PC-3 (cell line): ENCODE data around the gene KRT12. TPM values are rescaled to one million over a fixed set of nuclear protein-coding genes. Genes with fewer than 3 reads are reported as not detected.

ENCODE experiments used
- ATAC-seq: fragments of 200-7000 bp; cut with Tn5 transposase; 2 replicates; pipeline ENCODE4 v1.9.1; 2020; ENCODE audit warnings: mild to moderate bottlenecking, moderate library complexity
- BruUV-seq: library from RNA; stranded (reverse); fragments of 400-500 nt; replicated peaks from 2 replicates; lab custom pipeline; 2021; lab: Mats Ljungman, UMichigan
- CTCF ChIA-PET: fragments of 300-600 bp; sonication (Branson Sonifier 250); formaldehyde crosslinking; loops from one replicate; lab custom pipeline; 2022; ENCODE audit warnings: antibody characterized with exemption; lab: Charles Lee
- POLR2A ChIA-PET: fragments of 300-600 bp; sonication (Branson Sonifier 250); formaldehyde crosslinking; loops from one replicate; lab custom pipeline; 2022; ENCODE audit warnings: antibody characterized with exemption; ENCODE audit not compliant: unreplicated experiment; lab: Charles Lee
- DNase-seq: peaks from one replicate; pipeline ENCODE4 v3.0.0-alpha.2; 2015
- H2AFZ ChIP-seq: fragments of 300-600 bp; sonication (generic); 2 replicates; pipeline ENCODE4 v1.6.0; 2016; ENCODE audit warnings: antibody characterized with exemption, low read length
- H3F3A ChIP-seq: fragments of 300-600 bp; sonication (generic); one replicate; pipeline ENCODE4 v1.6.0; 2017; ENCODE audit warnings: antibody characterized with exemption, low read length, control low read depth, mild to moderate bottlenecking; ENCODE audit not compliant: unreplicated experiment
- H3K27ac ChIP-seq: fragments of 300-600 bp; sonication (generic); 2 replicates; pipeline ENCODE4 v1.5.1; 2016; ENCODE audit warnings: mild to moderate bottlenecking, low read length
- H3K27me3 ChIP-seq: fragments of 300-600 bp; sonication (generic); 2 replicates; pipeline ENCODE4 v1.6.1; 2016; ENCODE audit warnings: low read length, mixed read lengths
- H3K36me3 ChIP-seq: fragments of 300-600 bp; sonication (generic); 2 replicates; pipeline ENCODE4 v1.6.1; 2016; ENCODE audit warnings: low read depth, mixed run types, low read length, mixed read lengths
- H3K4me1 ChIP-seq: fragments of 300-600 bp; sonication (generic); 2 replicates; pipeline ENCODE4 v1.5.1; 2016; ENCODE audit warnings: low read length; ENCODE audit not compliant: insufficient read depth
- H3K4me2 ChIP-seq: fragments of 300-600 bp; sonication (generic); 2 replicates; pipeline ENCODE4 v1.6.0; 2016; ENCODE audit warnings: low read length
- H3K4me3 ChIP-seq: fragments of 300-600 bp; sonication (generic); 2 replicates; pipeline ENCODE4 v1.5.1; 2016; ENCODE audit warnings: mild to moderate bottlenecking, low read length, mixed read lengths
- H3K79me2 ChIP-seq: fragments of 300-600 bp; sonication (generic); 2 replicates; pipeline ENCODE4 v1.6.1; 2017; ENCODE audit warnings: low read length, mixed read lengths
- H3K9ac ChIP-seq: fragments of 300-600 bp; sonication (generic); 2 replicates; pipeline ENCODE4 v1.6.0; 2016; ENCODE audit warnings: mild to moderate bottlenecking, low read length
- H3K9me2 ChIP-seq: fragments of 300-600 bp; sonication (generic); replicated peaks from 2 replicates; pipeline ENCODE4 v1.6.1; 2016; ENCODE audit warnings: mixed run types, low read length, mixed read lengths
- H3K9me3 ChIP-seq: fragments of 300-600 bp; sonication (generic); 2 replicates; pipeline ENCODE4 v1.6.1; 2016; ENCODE audit warnings: low read length, mixed read lengths
- H4K20me1 ChIP-seq: fragments of 300-600 bp; sonication (generic); 2 replicates; pipeline ENCODE4 v1.6.1; 2016; ENCODE audit warnings: low read length, mixed read lengths
- EZH2 ChIP-seq: fragments of 300-600 bp; sonication (generic); IDR thresholded peaks from one replicate; pipeline ENCODE4 v1.6.1; 2017; ENCODE audit warnings: antibody characterized with exemption, mild to moderate bottlenecking, low read length; ENCODE audit not compliant: unreplicated experiment
- EZH2phosphoT487 ChIP-seq: fragments of 300-600 bp; sonication (generic); IDR thresholded peaks from 2 replicates; pipeline ENCODE4 v1.6.1; 2018; ENCODE audit warnings: mild to moderate bottlenecking, antibody characterized with exemption, low read length, borderline replicate concordance
- intact Hi-C: fragments of 100-400 bp; cut with micrococcal nuclease; formaldehyde crosslinking; loops from 2 replicates; pipeline ENCODE4 v1.9.0; 2023
- total RNA-seq: library from RNA; depleted of rRNA; stranded (reverse); fragments of >200 nt; gene quantifications from 2 replicates; pipeline ENCODE4 v1.2.3, GENCODE V29; 2014
- TF ChIP-seq, protein P1 (sequence below): fragments of 300-600 bp; sonication (generic); conservative IDR thresholded peaks from 2 replicates; pipeline ENCODE4 v1.5.1; 2017; ENCODE audit warnings: antibody characterized with exemption, low read depth, mild to moderate bottlenecking, low read length

The KRT12 gene
- total RNA-seq, 1 experiment from 2014 or later, result not detected

DNA sequence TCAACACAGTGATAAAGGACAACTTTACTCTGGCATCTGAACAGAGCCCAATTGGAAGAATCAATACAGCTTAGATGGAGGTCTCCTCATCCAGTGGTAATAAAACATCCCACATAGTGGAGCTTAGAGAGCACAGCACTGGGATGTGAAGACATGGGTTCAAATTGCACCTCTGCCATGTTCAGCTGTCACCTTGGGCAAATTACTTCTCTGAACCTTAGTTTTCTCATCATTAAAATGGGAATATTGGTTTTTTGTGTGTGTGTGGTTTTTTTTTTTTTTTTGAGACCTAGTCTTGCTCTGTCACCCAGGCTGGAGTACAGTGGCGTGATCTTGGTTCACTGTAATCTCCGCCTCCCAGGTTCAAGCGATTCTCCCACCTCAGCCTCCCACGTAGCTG is 31.0 kb downstream of the KRT12 start:
- Histone ChIP-seq H3K79me2 (no peaks in the 10 kb centered on the region), H3K9me3 (no peaks in the 10 kb centered on the region), H3K9ac (no peak overlapping the region), H3K4me2 (no peak overlapping the region), H3F3A (no peaks in the 10 kb centered on the region), H3K9me2 (no peaks in the 10 kb centered on the region), H2AFZ (no peak overlapping the region), H3K27me3 (no peaks in the 10 kb centered on the region), H4K20me1 (no peaks in the 10 kb centered on the region), H3K4me3 (no peak overlapping the region), H3K36me3 (no peaks in the 10 kb centered on the region), H3K4me1 (no peaks in the 10 kb centered on the region), H3K27ac (no peak overlapping the region)
- ChIA-PET CTCF (no interaction called here), POLR2A (no interaction called here)
- ATAC-seq (no peak), DNase-seq (no peak)
- no TSS peak for BruUV-seq
- TF ChIP-seq, protein P1, sequence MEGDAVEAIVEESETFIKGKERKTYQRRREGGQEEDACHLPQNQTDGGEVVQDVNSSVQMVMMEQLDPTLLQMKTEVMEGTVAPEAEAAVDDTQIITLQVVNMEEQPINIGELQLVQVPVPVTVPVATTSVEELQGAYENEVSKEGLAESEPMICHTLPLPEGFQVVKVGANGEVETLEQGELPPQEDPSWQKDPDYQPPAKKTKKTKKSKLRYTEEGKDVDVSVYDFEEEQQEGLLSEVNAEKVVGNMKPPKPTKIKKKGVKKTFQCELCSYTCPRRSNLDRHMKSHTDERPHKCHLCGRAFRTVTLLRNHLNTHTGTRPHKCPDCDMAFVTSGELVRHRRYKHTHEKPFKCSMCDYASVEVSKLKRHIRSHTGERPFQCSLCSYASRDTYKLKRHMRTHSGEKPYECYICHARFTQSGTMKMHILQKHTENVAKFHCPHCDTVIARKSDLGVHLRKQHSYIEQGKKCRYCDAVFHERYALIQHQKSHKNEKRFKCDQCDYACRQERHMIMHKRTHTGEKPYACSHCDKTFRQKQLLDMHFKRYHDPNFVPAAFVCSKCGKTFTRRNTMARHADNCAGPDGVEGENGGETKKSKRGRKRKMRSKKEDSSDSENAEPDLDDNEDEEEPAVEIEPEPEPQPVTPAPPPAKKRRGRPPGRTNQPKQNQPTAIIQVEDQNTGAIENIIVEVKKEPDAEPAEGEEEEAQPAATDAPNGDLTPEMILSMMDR, result no peak
- TF ChIP-seq EZH2phosphoT487 (no peak), EZH2 (no peak)
- intact Hi-C loops, result no loop called here

DNA sequence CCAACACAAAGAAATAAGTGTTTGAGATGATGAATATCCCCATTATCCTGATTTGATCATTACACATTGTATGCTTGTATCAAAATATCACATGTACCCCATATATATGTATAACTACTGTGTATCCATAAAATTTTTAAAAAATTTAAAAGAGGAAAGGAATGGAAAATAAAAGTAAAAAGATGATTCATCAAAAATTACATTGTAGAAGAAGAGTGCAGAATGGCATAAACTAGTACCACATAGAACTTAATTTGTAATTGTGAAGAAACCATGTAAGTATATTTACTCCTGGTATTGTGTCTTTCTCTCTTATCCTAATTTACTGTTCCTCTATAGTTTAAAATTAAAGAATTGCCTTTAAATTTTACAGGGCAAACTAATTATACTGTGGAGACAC is 33.1 kb downstream of the KRT12 start:
- CTCF ChIA-PET, result no interaction called here
- Histone ChIP-seq H3K4me3 (no peak overlapping the region), H3K4me1 (no peaks in the 10 kb centered on the region), H3K4me2 (no peak overlapping the region), H3F3A (no peaks in the 10 kb centered on the region), H4K20me1 (no peaks in the 10 kb centered on the region), H3K36me3 (no peaks in the 10 kb centered on the region), H3K9me2 (no peaks in the 10 kb centered on the region), H2AFZ (no peak overlapping the region), H3K27me3 (no peaks in the 10 kb centered on the region), H3K9me3 (no peaks in the 10 kb centered on the region), H3K9ac (no peak overlapping the region), H3K79me2 (no peaks in the 10 kb centered on the region), H3K27ac (no peak overlapping the region)
- DNase-seq, result no peak
- intact Hi-C loops, result no loop called here
- POLR2A ChIA-PET, result interaction anchor here (0.7 kb wide), 1 partner anchor 7 kb away, joined by 3 read pairs; no protein-coding TSS in a partner anchor
- no TSS peak for BruUV-seq
- TF ChIP-seq EZH2 (no peak), EZH2phosphoT487 (no peak)
- TF ChIP-seq, protein P1, result no peak
- ATAC-seq, result no peak

DNA sequence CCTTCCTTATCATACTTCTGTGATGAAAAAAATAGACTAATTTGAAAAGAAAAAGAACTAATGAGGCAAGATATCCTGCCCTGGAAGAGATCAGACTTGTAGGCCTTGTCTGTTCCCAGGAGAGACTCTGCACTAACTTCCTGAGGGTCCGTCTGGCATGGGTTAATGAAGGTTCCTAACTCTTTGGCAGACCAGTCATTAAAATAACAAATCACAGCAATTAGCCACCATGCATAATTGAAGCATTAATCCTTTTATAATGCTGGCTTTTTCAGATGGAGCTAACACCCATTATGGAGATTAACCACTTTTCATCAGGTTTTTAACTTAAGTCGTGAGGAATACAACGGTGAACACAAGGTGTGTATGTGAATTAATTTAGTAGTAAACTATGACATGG is 34.2 kb downstream of the KRT12 start:
- POLR2A ChIA-PET, result no interaction called here
- Histone ChIP-seq H3K4me2 (no peak overlapping the region), H3K79me2 (no peaks in the 10 kb centered on the region), H3K27ac (no peak overlapping the region), H4K20me1 (no peaks in the 10 kb centered on the region), H3K9ac (no peak overlapping the region), H3K9me3 (no peaks in the 10 kb centered on the region), H3K4me3 (no peak overlapping the region), H3K4me1 (peaks cover 7% of the 10 kb centered on the region; the same call in 1 of the 2 replicates), H2AFZ (no peak overlapping the region), H3F3A (no peaks in the 10 kb centered on the region), H3K27me3 (no peaks in the 10 kb centered on the region), H3K36me3 (no peaks in the 10 kb centered on the region), H3K9me2 (no peaks in the 10 kb centered on the region)
- no TSS peak for BruUV-seq
- CTCF ChIA-PET, result no interaction called here
- intact Hi-C loops, result no loop called here
- ATAC-seq, result no peak
- TF ChIP-seq EZH2phosphoT487 (no peak), EZH2 (no peak)
- TF ChIP-seq, protein P1, result no peak
- no peak for DNase-seq
